Stomach (tissue), 9 donors: ENCODE results near the gene FES. TPM values are rescaled to one million over a fixed set of nuclear protein-coding genes. Genes with fewer than 3 reads are reported as not detected.

Source experiments
- DNase-seq, 2 donors: peaks; one replicate each; pipeline versions ENCODE4 v3.0.0 to v3.0.0-alpha.2; 2013 to 2019
- H3K27ac ChIP-seq, 5 donors: fragments of 200-600 bp in 4 of 5; sonication (generic) in 4 of 5; one replicate each; pipeline ENCODE4 v1.5.1; 2013 to 2019; ENCODE audit warnings: mild to moderate bottlenecking in 1 of 5, moderate library complexity in 1 of 5
- H3K27me3 ChIP-seq, 3 donors: fragments of 200-600 bp; sonication (generic); one replicate each; pipeline ENCODE4 v1.5.1; 2017 to 2019; ENCODE audit warnings: mixed run types in 1 of 3
- H3K36me3 ChIP-seq, 4 donors: fragments of 200-600 bp; sonication (generic); 1 replicate in 3 of 4; 2 replicates in 1 of 4; pipeline ENCODE4 v1.5.1; 2016 to 2019
- H3K4me1 ChIP-seq, 4 donors: fragments of 200-600 bp; sonication (generic); one replicate each; pipeline ENCODE4 v1.5.1; 2016 to 2019
- H3K4me3 ChIP-seq, 4 donors: fragments of 200-600 bp; sonication (generic) in 3 of 4; one replicate each; pipeline ENCODE4 v1.5.1; 2016 to 2019; ENCODE audit warnings: mild to moderate bottlenecking in 1 of 4
- H3K9me3 ChIP-seq, 4 donors: fragments of 200-600 bp; sonication (generic); one replicate each; pipeline ENCODE4 v1.5.1; 2016 to 2019
- EP300 ChIP-seq: sonication (generic); formaldehyde crosslinking; IDR thresholded peaks from one replicate; pipeline ENCODE4 v1.6.1; 2017; ENCODE audit warnings: antibody characterized with exemption
- POLR2A ChIP-seq, 4 donors: fragments of 450-650 bp; IDR thresholded peaks; one replicate each; pipeline ENCODE4 v1.6.1; 2016; ENCODE audit warnings: antibody characterized with exemption in 4 of 4, control low read depth in 2 of 4, mild to moderate bottlenecking in 1 of 4, moderate library complexity in 1 of 4
- POLR2AphosphoS5 ChIP-seq, 3 donors: sonication (generic); formaldehyde crosslinking; IDR thresholded peaks; one replicate each; pipeline ENCODE4 v1.6.1; 2016; ENCODE audit warnings: antibody characterized with exemption in 3 of 3
- WGBS, 5 donors: extraction: QIAGEN DNeasy Blood & Tissue Kit in 3 of 5; methylation state at CpG; one replicate each; pipeline versions ENCODE4 v1.1.5 to v1.1.7; 2013 to 2018; 5-methylcytosine and 5-hydroxymethylcytosine counted together
- intact Hi-C: fragments of 100-400 bp; cut with DNase I; formaldehyde crosslinking; loops from one replicate; pipeline ENCODE4 v1.15.1; 2023; ENCODE audit warnings: low total_unique reads
- polyA plus RNA-seq, 3 donors: library from polyadenylated mRNA; stranded (reverse); fragments of 200-250 nt; gene quantifications; one replicate each; pipeline ENCODE4 v1.2.3, GENCODE V29; 2013
- total RNA-seq, 5 donors: library from RNA; depleted of rRNA; stranded (reverse); fragments of >200 nt; gene quantifications; one replicate each; pipeline versions ENCODE4 v1.1.0 to v1.2.3, GENCODE V29; 2014 to 2016
- TF ChIP-seq, protein P1 (sequence below), 7 experiments: fragments of 450-650 bp in 4 of 7; fragments of 200-600 bp in 3 of 7; sonication (generic) in 3 of 7; IDR thresholded peaks; one replicate each; pipeline ENCODE4 v1.5.1; 2016 to 2019; ENCODE audit warnings: antibody characterized with exemption in 7 of 7, control low read depth in 2 of 7, mild to moderate bottlenecking in 1 of 7
- donor health status: healthy with polysubstance abuse.
- donor health status: Bipolar disorder and iron deficiency.
- donor health status: healthy.

Gene FES
- total and polyA plus RNA-seq, 8 donors, result 8.0 to 49.1 (median 19.2) TPM

DNA sequence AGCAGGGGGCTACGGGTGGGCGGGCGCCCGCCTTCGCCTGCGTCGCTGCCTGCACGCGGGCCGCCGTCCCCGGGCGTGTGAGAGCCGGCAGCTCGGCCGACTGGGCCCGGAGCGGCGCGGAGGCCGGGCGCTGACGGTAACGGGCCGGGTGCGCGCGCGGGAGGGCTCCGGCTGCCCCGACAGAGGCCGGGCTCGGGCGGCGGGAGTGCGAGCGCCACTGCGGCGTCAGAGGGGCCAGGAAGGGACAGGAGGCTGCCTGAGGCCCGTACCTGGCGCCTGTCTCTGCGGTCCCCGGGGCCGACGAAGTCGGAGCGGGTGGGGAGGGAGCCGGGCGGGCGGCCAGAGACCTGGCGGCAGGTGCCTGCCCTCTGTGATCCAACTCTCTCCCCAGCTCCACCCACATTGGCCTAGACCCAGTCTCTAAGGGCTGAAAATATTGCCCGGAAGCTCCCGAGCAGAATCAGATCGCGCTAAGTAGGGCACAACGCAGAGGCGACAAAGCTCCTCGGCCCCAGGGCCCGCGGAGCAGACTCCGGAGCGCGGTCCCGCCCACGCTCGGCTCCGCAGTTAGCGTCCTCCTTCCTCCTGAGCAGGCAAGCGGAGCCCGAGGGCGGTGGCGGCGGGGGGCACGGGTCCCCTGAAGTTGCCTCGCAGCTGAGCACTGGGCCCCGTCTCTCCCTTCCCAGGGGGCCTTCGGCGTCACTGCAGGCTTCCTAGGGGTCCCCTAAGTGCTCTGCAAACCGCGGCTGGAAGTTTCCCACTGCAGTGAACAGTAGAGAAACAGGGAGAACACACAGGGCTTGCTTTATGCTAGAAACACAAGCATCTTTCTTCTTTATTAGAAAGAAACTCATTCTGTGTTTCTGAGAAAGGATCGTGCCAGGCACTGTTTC lies 18.8 kb downstream of the FES start, which contains the start of gene MAN2A2:
Gene MAN2A2, plus strand, starts transcription at position 463 of the 893 bp plus-strand sequence. CDS start 906 bp downstream, outside the sequence.
- no peaks in the 10 kb centered on the region for H3K9me3 ChIP-seq
- H3K27me3 ChIP-seq, result no peaks in the 10 kb centered on the region
- peaks cover 19 to 38% (median 31%) of the 10 kb centered on the region in 4 donors for H3K4me1 ChIP-seq
- WGBS, 5 donors, result 0 to 2% (median 0%) methylated on average over 24 to 81 of the region's 81 CpGs
- peaks cover 30 to 35% (median 34%) of the 10 kb centered on the region in 4 donors for H3K36me3 ChIP-seq
- TF ChIP-seq POLR2A (IDR thresholded peaks at IDR 0.05), result no peak
- TF ChIP-seq POLR2AphosphoS5 (IDR thresholded peaks at IDR 0.05), result peak; percentile 5 to 72 (median 59)
- no peak for TF ChIP-seq EP300
- peak within 1 kb of the TSS; percentile 81 to 92 (median 83) for H3K4me3 ChIP-seq
- intact Hi-C loops, result no loop called here
- peak; percentile 85 to 87 for DNase-seq
- peak within 1 kb of the TSS; percentile 93 to 99 (median 97) for H3K27ac ChIP-seq

DNA sequence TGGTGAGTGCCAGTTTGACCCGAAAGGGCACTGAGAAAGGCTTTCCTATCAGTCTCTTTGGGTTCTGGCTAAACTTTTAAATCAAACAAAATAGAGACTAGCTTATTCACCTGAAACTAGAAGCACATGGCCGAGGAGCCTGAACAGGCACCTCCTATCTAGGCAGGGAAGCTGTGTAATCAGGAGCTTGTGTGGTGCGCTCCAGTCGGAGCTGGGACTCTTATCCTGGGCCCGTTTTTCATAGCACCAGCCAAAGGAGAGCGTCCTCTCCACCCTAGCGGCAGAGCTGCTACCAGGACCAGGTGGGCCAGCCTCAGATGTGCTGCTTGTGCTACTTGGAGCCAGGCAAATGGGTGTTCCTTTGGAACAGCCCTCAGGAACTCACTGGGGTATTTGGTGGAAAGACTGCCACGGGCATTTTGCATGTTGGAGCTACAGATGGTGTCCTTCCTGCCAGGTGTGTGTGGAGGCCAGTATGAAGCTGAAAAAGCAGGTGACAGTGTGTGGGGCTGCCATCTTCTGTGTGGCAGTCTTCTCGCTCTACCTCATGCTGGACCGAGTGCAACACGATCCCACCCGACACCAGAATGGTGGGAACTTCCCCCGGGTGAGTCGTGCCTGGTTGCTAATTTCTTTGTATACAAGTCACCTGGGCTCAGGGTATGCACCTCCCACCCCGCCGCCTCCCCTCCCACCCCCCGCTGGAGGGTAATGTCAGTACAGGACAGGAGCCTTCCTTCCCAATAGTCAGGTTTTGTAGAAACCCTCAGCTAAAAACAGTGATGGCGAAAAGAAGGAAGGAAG lies 19.6 kb downstream of the FES start:
- peaks cover 19 to 38% (median 31%) of the 10 kb centered on the region in 4 donors for H3K4me1 ChIP-seq
- peak; percentile 57 to 78 for DNase-seq
- WGBS, 5 donors, result 39 to 63% (median 47%) methylated on average over 16 to 18 of the region's 18 CpGs
- H3K27me3 ChIP-seq, result no peaks in the 10 kb centered on the region
- H3K9me3 ChIP-seq, result no peaks in the 10 kb centered on the region
- peak overlapping the region; percentile 93 to 99 (median 97) for H3K27ac ChIP-seq
- intact Hi-C loops, result no loop called here
- no peak for TF ChIP-seq EP300
- peak in 1 of 3 donors; percentile 31 for TF ChIP-seq POLR2AphosphoS5 (IDR thresholded peaks at IDR 0.05)
- H3K36me3 ChIP-seq, result peaks cover 37 to 43% (median 43%) of the 10 kb centered on the region in 4 donors
- peak overlapping the region; percentile 81 to 92 (median 83) for H3K4me3 ChIP-seq

DNA sequence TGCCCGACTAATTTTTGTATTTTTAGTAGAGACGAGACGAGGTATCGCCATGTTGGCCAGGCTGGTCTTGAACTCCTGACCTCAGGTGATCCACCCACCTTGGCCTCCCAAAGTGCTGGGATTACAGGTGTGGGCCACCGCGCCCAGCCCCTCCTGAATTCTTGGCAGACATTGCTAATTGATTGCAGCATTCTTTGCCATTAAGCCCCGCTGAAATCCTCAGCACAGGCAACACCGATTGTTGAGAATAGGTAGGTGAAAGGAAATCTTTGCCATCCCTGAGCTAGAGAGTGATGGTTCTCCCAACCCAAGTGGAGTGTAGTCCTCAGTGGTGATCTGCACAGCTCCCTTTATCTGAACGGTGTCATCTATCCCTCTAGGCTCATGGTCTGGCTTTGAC lies 20.4 kb downstream of the FES start:
- no peak for TF ChIP-seq POLR2AphosphoS5 (IDR thresholded peaks at IDR 0.05)
- TF ChIP-seq, protein P1, sequence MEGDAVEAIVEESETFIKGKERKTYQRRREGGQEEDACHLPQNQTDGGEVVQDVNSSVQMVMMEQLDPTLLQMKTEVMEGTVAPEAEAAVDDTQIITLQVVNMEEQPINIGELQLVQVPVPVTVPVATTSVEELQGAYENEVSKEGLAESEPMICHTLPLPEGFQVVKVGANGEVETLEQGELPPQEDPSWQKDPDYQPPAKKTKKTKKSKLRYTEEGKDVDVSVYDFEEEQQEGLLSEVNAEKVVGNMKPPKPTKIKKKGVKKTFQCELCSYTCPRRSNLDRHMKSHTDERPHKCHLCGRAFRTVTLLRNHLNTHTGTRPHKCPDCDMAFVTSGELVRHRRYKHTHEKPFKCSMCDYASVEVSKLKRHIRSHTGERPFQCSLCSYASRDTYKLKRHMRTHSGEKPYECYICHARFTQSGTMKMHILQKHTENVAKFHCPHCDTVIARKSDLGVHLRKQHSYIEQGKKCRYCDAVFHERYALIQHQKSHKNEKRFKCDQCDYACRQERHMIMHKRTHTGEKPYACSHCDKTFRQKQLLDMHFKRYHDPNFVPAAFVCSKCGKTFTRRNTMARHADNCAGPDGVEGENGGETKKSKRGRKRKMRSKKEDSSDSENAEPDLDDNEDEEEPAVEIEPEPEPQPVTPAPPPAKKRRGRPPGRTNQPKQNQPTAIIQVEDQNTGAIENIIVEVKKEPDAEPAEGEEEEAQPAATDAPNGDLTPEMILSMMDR (IDR thresholded peaks at IDR 0.05), result no peak
- no peak for TF ChIP-seq EP300
- no peak for TF ChIP-seq POLR2A (IDR thresholded peaks at IDR 0.05)
- H3K27me3 ChIP-seq, result no peaks in the 10 kb centered on the region
- no peak overlapping the region for H3K4me3 ChIP-seq
- DNase-seq, result no peak
- intact Hi-C loops, result no loop called here
- peaks cover 19 to 38% (median 31%) of the 10 kb centered on the region in 4 donors for H3K4me1 ChIP-seq
- no peaks in the 10 kb centered on the region for H3K9me3 ChIP-seq
- no peak overlapping the region for H3K27ac ChIP-seq
- H3K36me3 ChIP-seq, result peaks cover 45 to 51% (median 51%) of the 10 kb centered on the region in 4 donors
- WGBS, 5 donors, result 92 to 95% (median 93%) methylated on average over 8 to 9 of the region's 9 CpGs

DNA sequence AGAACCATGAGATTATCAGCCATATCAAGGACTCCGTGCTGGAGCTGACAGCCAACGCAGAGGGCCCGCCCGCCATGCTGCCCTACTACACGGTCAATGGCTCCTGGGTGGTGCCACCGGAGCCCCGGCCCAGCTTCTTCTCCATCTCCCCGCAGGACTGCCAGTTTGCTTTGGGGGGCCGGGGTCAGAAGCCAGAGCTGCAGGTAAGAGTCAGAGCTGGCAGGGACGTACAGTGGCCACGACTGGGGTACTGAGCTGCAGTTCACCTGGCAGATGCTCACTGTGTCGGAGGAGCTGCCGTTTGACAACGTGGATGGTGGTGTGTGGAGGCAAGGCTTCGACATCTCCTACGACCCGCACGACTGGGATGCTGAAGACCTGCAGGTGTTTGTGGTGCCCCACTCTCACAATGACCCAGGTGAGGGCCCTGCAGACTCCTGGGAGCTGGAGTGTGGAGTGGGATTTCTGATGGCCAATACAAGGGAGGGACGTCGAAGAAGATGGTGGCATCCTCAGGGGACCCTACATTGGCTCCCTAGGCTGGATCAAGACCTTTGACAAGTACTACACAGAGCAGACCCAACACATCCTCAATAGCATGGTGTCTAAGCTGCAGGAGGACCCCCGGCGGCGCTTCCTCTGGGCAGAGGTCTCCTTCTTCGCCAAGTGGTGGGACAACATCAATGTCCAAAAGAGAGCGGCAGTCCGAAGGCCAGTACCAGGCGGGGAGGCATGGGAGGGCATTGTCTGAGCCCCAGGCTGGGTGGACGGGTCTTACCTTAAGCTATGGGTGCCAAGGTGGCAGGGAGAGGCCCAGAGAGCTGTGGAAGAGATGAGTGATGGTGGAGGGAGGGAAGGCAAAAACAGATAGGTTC lies 21.2 kb downstream of the FES start:
- no peaks in the 10 kb centered on the region for H3K27me3 ChIP-seq
- DNase-seq, result no peak
- H3K4me1 ChIP-seq, result peaks cover 19 to 38% (median 31%) of the 10 kb centered on the region in 4 donors
- H3K36me3 ChIP-seq, result peaks cover 53 to 59% (median 59%) of the 10 kb centered on the region in 4 donors
- 93 to 98% (median 96%) methylated on average over 23 to 28 of the region's 28 CpGs for WGBS, 5 donors
- intact Hi-C loops, result no loop called here
- no peak for TF ChIP-seq POLR2A (IDR thresholded peaks at IDR 0.05)
- TF ChIP-seq EP300, result no peak
- no peak for TF ChIP-seq POLR2AphosphoS5 (IDR thresholded peaks at IDR 0.05)
- TF ChIP-seq, protein P1 (IDR thresholded peaks at IDR 0.05), result no peak
- no peaks in the 10 kb centered on the region for H3K9me3 ChIP-seq
- no peak overlapping the region for H3K4me3 ChIP-seq
- no peak overlapping the region for H3K27ac ChIP-seq
